ENCODE results near the gene CEP85. TPM values are rescaled to one million over a fixed set of nuclear protein-coding genes. Genes with fewer than 3 reads are reported as not detected.
A peak's percentile ranks its signal among the peaks of the same experiment; 100 is the strongest.

CEP85 gene
- total and polyA plus RNA-seq, 2 of the 13 experiments (the other 11 are each of a cell fraction or from before 2014, with no cell fraction given) = 16.1 to 26.7 TPM

DNA sequence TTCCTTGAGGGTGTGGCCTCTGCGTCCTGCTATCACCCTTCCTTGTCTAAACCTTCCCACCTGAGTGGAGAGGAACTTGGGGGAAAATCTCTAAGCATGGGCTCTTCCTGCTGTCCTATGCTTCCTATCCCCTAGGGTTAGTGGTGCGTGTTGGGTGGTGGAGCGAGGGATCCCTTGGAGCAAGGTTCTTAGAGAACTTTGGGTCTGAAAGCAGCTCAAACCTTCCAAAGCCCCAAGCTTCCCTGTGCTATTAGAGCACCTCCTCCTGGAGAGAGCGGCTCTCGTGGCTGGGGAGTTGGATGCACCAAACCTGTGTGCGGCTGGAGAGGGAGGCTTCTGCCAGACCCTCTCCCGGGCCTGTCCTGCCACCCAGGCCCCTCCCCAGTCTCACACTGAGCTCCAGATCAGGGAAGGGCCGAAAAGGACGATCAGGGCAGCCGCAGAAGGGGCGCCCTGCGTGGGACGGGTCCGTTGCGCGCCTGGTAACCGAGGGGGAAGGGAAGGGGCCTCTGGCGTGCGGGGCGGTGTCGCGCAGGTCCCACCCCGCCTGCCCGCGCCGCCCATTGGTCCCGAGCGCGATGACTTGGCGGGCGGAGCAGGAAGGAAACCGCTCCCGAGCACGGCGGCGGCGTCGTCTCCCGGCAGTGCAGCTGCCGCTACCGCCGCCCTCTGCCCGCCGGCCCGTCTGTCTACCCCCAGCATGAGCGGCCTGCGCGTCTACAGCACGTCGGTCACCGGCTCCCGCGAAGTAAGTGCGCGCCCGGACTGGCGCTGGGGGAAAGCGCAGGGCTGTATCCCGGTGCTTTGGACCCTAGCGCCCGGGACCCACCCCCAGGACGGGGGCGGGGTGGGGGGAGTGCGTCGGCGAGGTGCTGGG, 45.7 kb downstream of the CEP85 start, which contains the start of gene SH3BGRL3 (continued):
- TF ChIP-seq, protein P1, sequence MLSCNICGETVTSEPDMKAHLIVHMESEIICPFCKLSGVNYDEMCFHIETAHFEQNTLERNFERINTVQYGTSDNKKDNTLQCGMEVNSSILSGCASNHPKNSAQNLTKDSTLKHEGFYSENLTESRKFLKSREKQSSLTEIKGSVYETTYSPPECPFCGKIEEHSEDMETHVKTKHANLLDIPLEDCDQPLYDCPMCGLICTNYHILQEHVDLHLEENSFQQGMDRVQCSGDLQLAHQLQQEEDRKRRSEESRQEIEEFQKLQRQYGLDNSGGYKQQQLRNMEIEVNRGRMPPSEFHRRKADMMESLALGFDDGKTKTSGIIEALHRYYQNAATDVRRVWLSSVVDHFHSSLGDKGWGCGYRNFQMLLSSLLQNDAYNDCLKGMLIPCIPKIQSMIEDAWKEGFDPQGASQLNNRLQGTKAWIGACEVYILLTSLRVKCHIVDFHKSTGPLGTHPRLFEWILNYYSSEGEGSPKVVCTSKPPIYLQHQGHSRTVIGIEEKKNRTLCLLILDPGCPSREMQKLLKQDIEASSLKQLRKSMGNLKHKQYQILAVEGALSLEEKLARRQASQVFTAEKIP (CRISPR knock-in tag; IDR thresholded peaks at IDR 0.05; ENCODE audit: borderline replicate concordance) = no peak
- TF ChIP-seq POLR2AphosphoS2 (IDR thresholded peaks at IDR 0.05; ENCODE audit: low read depth, low read length) (no peak), MAFG (CRISPR knock-in tag; IDR thresholded peaks at IDR 0.05) (no peak), PHB2 (IDR thresholded peaks at IDR 0.05; ENCODE audit: partially characterized antibody) (no peak), CCAR2 (optimal IDR thresholded peaks at IDR 0.05; ENCODE audit: low read depth, low read length) (no peak), HDAC6 (IDR thresholded peaks at IDR 0.05; ENCODE audit: low read depth, low read length) (no peak), CEBPB (IDR thresholded peaks at IDR 0.05; ENCODE audit: borderline replicate concordance, low read depth, low read length) (no peak), HCFC1 (IDR thresholded peaks at IDR 0.05; ENCODE audit: low read depth, low read length) (no peak), AGO1 (IDR thresholded peaks at IDR 0.05; ENCODE audit: low read depth, low read length, poor library complexity, severe bottlenecking) (peak; percentile 92), KDM3A (CRISPR knock-in tag; IDR thresholded peaks at IDR 0.05; ENCODE audit: low read depth) (no peak), ZNF629 (CRISPR knock-in tag; conservative IDR thresholded peaks at IDR 0.05) (no peak), KLF13 (CRISPR knock-in tag; IDR thresholded peaks at IDR 0.05) (no peak), TAF1 (CRISPR knock-in tag; IDR thresholded peaks at IDR 0.05) (peak; percentile 80), TAF15 (IDR thresholded peaks at IDR 0.05; ENCODE audit: low read depth, low read length, poor library complexity, severe bottlenecking) (peak; percentile 82), ZNF570 (CRISPR knock-in tag; IDR thresholded peaks at IDR 0.05; ENCODE audit: borderline replicate concordance) (no peak), NR1H2 (CRISPR knock-in tag; IDR thresholded peaks at IDR 0.05; ENCODE audit: borderline replicate concordance, low read depth) (no peak), KDM6A (CRISPR knock-in tag; IDR thresholded peaks at IDR 0.05; ENCODE audit: low read depth) (no peak), SOX13 (IDR thresholded peaks at IDR 0.05) (no peak), SOX13 (CRISPR knock-in tag; conservative IDR thresholded peaks at IDR 0.05 in 1 of 2, IDR thresholded peaks at IDR 0.05 in 1 of 2) (peak in 1 of 2 experiments; percentile 51; a peak in 1 of 4 replicates), MAFF (IDR thresholded peaks at IDR 0.05; ENCODE audit: low read depth, low read length) (no peak), SMC3 (IDR thresholded peaks at IDR 0.05; ENCODE audit: low read length) (no peak)
- TF ChIP-seq, protein P2, sequence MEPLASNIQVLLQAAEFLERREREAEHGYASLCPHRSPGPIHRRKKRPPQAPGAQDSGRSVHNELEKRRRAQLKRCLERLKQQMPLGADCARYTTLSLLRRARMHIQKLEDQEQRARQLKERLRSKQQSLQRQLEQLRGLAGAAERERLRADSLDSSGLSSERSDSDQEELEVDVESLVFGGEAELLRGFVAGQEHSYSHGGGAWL (CRISPR knock-in tag; IDR thresholded peaks at IDR 0.05) = peak; percentile 88
- TF ChIP-seq, protein P3, sequence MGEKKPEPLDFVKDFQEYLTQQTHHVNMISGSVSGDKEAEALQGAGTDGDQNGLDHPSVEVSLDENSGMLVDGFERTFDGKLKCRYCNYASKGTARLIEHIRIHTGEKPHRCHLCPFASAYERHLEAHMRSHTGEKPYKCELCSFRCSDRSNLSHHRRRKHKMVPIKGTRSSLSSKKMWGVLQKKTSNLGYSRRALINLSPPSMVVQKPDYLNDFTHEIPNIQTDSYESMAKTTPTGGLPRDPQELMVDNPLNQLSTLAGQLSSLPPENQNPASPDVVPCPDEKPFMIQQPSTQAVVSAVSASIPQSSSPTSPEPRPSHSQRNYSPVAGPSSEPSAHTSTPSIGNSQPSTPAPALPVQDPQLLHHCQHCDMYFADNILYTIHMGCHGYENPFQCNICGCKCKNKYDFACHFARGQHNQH (CRISPR knock-in tag; IDR thresholded peaks at IDR 0.05) = peak; percentile 56; the same call in 1 of the 2 replicates
- TF ChIP-seq, protein P4, sequence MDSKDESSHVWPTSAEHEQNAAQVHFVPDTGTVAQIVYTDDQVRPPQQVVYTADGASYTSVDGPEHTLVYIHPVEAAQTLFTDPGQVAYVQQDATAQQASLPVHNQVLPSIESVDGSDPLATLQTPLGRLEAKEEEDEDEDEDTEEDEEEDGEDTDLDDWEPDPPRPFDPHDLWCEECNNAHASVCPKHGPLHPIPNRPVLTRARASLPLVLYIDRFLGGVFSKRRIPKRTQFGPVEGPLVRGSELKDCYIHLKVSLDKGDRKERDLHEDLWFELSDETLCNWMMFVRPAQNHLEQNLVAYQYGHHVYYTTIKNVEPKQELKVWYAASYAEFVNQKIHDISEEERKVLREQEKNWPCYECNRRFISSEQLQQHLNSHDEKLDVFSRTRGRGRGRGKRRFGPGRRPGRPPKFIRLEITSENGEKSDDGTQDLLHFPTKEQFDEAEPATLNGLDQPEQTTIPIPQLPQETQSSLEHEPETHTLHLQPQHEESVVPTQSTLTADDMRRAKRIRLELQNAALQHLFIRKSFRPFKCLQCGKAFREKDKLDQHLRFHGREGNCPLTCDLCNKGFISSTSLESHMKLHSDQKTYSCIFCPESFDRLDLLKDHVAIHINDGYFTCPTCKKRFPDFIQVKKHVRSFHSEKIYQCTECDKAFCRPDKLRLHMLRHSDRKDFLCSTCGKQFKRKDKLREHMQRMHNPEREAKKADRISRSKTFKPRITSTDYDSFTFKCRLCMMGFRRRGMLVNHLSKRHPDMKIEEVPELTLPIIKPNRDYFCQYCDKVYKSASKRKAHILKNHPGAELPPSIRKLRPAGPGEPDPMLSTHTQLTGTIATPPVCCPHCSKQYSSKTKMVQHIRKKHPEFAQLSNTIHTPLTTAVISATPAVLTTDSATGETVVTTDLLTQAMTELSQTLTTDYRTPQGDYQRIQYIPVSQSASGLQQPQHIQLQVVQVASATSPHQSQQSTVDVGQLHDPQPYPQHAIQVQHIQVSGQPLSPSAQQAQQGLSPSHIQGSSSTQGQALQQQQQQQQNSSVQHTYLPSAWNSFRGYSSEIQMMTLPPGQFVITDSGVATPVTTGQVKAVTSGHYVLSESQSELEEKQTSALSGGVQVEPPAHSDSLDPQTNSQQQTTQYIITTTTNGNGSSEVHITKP (CRISPR knock-in tag; IDR thresholded peaks at IDR 0.05; ENCODE audit: low read depth) = no peak

Data from HepG2 (cell line).